LNCAP (cell line): ENCODE measurements around the gene MYRIP.

Experiments used
- TF ChIP-seq, protein P1 (sequence below): fragments of 450-650 bp; IDR thresholded peaks from 2 replicates; pipeline ENCODE4 v1.5.1; 2017; ENCODE audit warnings: mild to moderate bottlenecking

Gene MYRIP

DNA sequence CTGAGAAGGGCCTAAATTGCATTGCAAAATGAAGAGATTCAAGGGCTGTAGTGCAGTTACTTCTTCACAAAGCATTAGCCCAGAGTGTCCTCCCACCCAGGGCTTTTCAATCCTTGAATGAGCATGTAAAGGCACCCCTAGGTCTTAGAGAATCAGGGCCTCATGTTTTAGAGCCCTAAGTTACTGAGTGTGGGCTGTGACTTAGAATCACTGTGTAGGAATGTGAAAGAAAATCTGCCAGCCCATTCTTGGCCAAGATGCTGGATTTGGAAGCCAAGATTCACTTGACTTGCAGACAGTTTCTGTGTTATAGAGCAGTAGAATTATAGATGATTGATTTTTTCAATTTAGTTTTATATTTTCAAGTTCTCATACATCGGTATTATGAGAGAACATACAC is 153.2 kb downstream of the MYRIP start:
- TF ChIP-seq, protein P1, sequence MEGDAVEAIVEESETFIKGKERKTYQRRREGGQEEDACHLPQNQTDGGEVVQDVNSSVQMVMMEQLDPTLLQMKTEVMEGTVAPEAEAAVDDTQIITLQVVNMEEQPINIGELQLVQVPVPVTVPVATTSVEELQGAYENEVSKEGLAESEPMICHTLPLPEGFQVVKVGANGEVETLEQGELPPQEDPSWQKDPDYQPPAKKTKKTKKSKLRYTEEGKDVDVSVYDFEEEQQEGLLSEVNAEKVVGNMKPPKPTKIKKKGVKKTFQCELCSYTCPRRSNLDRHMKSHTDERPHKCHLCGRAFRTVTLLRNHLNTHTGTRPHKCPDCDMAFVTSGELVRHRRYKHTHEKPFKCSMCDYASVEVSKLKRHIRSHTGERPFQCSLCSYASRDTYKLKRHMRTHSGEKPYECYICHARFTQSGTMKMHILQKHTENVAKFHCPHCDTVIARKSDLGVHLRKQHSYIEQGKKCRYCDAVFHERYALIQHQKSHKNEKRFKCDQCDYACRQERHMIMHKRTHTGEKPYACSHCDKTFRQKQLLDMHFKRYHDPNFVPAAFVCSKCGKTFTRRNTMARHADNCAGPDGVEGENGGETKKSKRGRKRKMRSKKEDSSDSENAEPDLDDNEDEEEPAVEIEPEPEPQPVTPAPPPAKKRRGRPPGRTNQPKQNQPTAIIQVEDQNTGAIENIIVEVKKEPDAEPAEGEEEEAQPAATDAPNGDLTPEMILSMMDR = no peak

DNA sequence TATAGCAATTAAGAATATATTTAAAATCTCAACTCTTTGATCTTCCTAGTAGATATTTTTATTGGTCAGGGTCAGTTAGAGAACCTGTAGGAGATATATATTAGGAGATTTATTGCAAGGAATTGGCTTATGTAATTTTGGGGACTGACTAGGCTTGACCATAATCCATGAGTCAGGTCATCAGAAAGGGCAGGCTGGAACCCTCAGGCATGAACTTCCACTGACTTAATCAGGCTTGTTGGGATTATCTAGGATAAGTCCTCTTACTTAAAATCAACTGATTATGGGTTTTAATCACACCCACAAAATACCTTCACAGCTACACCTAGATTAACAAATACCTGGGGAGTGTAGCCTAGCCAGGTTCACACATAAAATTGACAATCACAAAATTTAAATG is 156.1 kb downstream of the MYRIP start:
- TF ChIP-seq, protein P1 = no peak

DNA sequence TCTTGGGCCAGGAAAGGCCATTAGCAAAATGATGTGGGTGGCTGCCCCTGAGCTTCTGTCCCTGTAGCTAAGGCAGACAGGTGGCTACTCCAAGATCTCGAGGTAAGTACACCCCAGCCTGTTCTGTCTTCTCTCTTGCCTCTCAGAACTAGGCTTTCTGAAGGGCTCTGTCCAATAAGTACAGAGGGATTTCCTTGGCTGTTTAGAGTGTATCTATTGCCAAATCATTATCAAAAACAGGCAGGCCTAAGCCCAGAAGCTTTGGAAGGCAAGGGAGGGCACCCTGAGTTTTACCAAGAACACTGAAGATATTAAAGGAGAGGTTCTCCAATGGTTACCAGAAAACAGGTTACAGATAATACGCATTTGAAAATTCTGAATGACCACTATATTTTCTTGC is 156.6 kb downstream of the MYRIP start:
- TF ChIP-seq, protein P1 = no peak

DNA sequence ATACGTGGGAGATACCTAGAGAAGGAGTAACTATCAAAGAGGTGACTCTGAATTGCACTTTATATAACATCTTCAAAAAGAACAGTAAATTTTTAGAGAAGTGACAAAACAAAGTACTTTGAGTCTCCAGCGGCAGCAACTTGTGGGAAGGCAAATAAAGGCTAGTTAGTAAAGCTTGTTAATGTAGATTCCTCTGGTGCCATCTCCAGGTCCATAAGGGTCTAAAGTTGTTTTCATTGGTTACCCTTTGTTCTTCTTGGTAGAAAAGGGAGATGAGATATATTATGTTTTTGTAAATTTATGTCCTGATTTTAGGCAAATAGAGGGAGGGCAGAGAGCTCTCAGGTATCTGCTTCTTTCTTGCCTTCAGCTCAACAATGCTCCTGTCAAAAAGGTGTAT is 161.6 kb downstream of the MYRIP start:
- TF ChIP-seq, protein P1 = no peak

DNA sequence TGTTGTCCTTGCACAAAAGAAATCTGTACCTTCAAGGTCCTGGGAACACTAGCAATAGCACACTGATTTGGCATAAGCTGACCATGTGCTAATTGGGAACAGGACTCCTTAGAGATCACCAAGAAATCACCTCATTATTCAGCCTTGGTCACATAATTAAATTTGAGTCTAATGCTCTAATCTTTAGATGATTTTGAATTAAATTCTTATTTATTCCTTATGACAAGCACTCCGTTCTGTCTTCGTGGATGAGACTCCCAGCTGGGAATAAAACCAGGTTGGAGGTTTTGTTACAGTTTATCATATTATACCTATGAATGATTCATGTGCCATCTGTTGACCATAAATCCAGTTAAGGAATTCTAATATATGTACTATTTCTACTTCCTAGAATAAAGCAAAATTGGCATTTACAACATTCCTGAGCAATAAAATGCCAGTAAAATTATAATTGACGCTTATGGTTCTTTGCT is 162.2 kb downstream of the MYRIP start:
- TF ChIP-seq, protein P1 = no peak

DNA sequence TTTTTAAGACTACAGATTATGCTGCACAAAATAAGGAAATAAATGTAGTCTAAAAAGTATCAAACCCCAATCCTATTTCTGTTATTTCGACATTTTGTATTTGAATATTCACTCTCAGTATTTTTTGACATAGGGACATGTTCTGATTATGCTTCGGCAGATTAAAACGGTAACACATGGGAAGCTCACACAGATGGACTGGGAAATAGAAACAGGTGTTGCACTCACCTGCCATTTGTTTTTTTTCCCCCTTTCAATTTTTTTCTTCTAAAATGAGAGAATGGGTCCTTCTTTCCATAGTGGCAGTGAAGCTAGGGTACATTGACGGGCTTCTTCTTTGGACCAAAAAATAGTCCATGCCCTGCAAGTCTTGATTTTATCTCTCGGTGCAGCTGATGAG is 163.1 kb downstream of the MYRIP start:
- TF ChIP-seq, protein P1 = no peak

DNA sequence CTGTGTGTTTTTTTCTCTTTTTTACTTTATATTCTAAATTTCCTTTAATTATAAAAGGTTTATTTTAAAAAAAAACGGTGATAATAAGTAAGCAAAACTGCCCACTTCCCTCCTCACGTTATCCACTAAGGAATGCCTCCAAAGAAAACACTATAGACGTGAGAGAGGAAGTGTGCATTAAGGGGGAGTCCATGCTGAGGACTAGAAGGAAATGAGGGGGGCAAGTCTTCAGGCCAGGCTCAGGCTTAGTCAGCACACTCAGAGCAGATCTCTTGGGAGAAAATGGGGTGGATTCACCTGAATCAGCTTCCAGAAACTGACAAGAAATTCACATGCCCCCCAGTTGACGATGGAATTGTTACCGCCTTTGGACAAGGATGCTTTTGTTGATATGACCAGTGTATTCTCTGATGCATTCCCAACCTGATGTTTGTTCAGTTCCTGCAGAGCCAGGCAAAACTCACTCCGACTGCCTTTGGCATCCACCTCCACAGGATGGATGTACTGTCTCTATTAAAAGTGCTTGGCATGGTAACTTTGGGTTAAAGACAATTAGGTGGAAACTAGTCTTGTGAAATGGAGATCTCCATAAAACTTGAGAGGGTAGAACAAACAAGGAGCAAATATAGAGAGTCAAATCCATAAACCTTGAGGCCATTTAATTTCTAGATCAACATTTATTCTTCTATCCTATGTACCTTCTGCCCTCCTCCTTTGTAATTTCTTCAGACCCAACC is 167.8 kb downstream of the MYRIP start:
- TF ChIP-seq, protein P1 = no peak

DNA sequence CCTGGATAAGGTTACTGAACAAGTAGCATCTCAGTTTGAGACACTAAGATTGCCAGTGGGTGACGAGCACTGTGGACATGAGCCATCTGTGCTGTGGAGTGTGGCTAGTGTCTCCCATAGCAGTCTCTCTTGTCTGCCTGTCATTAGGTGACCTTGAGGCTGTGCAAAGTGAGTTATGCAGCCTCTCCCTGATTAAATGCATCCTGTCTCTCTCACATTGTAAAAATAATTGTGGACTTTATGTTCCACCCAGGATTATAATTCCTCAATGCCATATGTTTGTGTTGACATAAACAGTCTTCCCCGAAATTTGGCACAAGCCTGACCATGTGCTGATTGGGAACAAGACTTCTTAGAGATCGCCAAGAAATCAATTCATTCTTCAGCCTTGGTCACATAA is 168.9 kb downstream of the MYRIP start:
- TF ChIP-seq, protein P1 = no peak
